OCI-LY1 (cell line): ENCODE results near the gene FAM193B.

Source experiments
- EZH2 ChIP-seq: fragments of 200-600 bp; sonication (generic), shearing (Covaris generic); IDR thresholded peaks from 2 replicates; pipeline ENCODE4 v1.8.0; 2017; ENCODE audit warnings: borderline replicate concordance, mixed run types, mild to moderate bottlenecking, antibody characterized with exemption, low read length, moderate library complexity, mixed read lengths
- TF ChIP-seq, protein P1 (sequence below): fragments of 200-600 bp; sonication (generic), shearing (Covaris generic); IDR thresholded peaks from 2 replicates; pipeline ENCODE4 v1.5.1; 2017; ENCODE audit warnings: mild to moderate bottlenecking, antibody characterized with exemption, low read length, moderate library complexity, mixed read lengths

DNA sequence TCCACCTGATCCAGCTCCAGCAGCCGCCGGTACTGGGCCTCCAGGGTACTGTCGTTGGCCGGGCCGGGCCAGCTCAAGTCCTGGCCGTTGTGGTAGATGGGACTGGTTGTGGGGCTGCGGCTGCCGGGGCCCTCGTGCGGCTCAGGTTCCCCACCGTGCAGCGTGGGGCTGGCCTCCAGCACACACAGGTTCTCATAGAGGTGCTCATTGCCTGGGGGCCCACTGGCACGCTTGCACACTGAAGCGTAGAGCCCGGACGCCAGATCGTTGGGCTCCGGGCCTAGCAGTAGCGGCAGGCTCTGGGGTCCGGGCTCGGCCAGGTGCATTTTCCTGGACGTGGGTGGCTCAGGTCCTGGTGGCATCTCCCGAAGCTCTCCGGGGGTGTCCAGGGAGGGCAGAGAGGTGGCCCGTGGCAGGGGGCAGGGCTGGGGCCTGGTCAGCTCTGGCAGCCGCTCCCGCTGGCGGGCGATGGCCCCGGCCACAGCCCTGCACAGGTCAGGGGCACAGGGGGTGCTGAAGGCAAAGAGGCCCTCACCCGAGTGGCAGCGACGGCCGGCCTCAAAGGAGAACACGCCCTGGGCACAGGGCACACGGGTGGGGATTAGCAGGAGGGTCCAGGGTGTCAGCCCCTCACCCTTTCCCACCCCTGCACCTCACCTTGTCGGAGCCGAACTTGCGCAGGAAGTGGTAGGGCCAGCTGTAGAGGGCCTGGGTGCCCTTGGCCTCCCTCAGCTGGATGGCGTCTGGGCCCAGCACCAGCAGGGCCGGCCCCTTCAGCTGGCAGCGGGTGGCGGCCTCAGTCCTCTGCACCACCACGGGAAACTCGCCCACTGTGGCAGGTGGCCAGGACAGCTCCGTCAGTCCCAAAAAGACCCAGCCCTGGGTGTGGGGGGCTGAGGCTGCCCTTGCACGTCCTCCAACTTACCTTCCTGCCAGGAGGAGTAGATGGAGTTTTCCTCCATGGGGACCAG, 50.0 kb downstream of the FAM193B start:
- TF ChIP-seq, protein P1, sequence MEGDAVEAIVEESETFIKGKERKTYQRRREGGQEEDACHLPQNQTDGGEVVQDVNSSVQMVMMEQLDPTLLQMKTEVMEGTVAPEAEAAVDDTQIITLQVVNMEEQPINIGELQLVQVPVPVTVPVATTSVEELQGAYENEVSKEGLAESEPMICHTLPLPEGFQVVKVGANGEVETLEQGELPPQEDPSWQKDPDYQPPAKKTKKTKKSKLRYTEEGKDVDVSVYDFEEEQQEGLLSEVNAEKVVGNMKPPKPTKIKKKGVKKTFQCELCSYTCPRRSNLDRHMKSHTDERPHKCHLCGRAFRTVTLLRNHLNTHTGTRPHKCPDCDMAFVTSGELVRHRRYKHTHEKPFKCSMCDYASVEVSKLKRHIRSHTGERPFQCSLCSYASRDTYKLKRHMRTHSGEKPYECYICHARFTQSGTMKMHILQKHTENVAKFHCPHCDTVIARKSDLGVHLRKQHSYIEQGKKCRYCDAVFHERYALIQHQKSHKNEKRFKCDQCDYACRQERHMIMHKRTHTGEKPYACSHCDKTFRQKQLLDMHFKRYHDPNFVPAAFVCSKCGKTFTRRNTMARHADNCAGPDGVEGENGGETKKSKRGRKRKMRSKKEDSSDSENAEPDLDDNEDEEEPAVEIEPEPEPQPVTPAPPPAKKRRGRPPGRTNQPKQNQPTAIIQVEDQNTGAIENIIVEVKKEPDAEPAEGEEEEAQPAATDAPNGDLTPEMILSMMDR = no peak
- no peak for TF ChIP-seq EZH2
